ENCODE measurements around the gene DYNAP.

The DYNAP gene

GRCh38 chr18:54607213-54608027 lies 16.4 kb downstream of the DYNAP start:
- no peak for TF ChIP-seq CTCF (IDR thresholded peaks at IDR 0.05; ENCODE audit: low read length, missing control alignments)
- peak overlapping the region; percentile 1 for H3K4me3 ChIP-seq (replicated peaks; ENCODE audit: low read depth, low read length)
- DNase-seq (ENCODE audit: low read depth) = peak; percentile 18

- DNase-seq (ENCODE audit: low read depth) = peak; percentile 39
- no peak for TF ChIP-seq CTCF (IDR thresholded peaks at IDR 0.05; ENCODE audit: low read length, missing control alignments)
- peak overlapping the region; percentile 1 for H3K4me3 ChIP-seq (replicated peaks; ENCODE audit: low read depth, low read length)
Observed at GRCh38 chr18:54608028-54608642, 17.1 kb downstream of the DYNAP start.

GRCh38 chr18:54611816-54612215 lies 20.8 kb downstream of the DYNAP start:
- H3K4me3 ChIP-seq (replicated peaks; ENCODE audit: low read depth, low read length) = no peak overlapping the region
- TF ChIP-seq CTCF (IDR thresholded peaks at IDR 0.05; ENCODE audit: low read length, missing control alignments) = no peak
- no peak for DNase-seq (ENCODE audit: low read depth)

GRCh38 chr18:54612237-54612636 lies 21.2 kb downstream of the DYNAP start:
- DNase-seq (ENCODE audit: low read depth) = no peak
- no peak overlapping the region for H3K4me3 ChIP-seq (replicated peaks; ENCODE audit: low read depth, low read length)
- no peak for TF ChIP-seq CTCF (IDR thresholded peaks at IDR 0.05; ENCODE audit: low read length, missing control alignments)

GRCh38 chr18:54613174-54613573 lies 22.1 kb downstream of the DYNAP start:
- no peak for TF ChIP-seq CTCF (IDR thresholded peaks at IDR 0.05; ENCODE audit: low read length, missing control alignments)
- no peak for DNase-seq (ENCODE audit: low read depth)
- H3K4me3 ChIP-seq (replicated peaks; ENCODE audit: low read depth, low read length) = no peak overlapping the region

- H3K4me3 ChIP-seq (replicated peaks; ENCODE audit: low read depth, low read length) = no peak overlapping the region
- no peak for TF ChIP-seq CTCF (IDR thresholded peaks at IDR 0.05; ENCODE audit: low read length, missing control alignments)
- DNase-seq (ENCODE audit: low read depth) = no peak
Observed at GRCh38 chr18:54616220-54616848, 25.3 kb downstream of the DYNAP start.

All from fibroblast of pulmonary artery (primary cell).